GM10248 (cell line): ENCODE results near the gene PRR33.

Source experiments
- CTCF ChIA-PET: fragments of 300-600 bp; sonication (Branson Sonifier 250); formaldehyde crosslinking; extraction: SDS; loops from one replicate; lab custom pipeline; 2021; ENCODE audit warnings: antibody characterized with exemption; lab: Yijun Ruan, JAX
- POLR2A ChIA-PET: fragments of 350-650 bp; sonication (Branson Sonifier 250); formaldehyde crosslinking; extraction: SDS; loops from one replicate; lab custom pipeline; 2020; ENCODE audit warnings: antibody characterized with exemption; lab: Yijun Ruan, JAX
- DNase-seq: peaks from one replicate; pipeline ENCODE4 v3.0.0; 2012; ENCODE audit errors: extremely low spot score
- CTCF ChIP-seq: IDR thresholded peaks from 2 replicates; pipeline ENCODE4 v1.5.1; 2012; ENCODE audit warnings: mild to moderate bottlenecking, low read depth; ENCODE audit errors: extremely low read depth, missing control alignments, control extremely low read depth

PRR33 gene

DNA sequence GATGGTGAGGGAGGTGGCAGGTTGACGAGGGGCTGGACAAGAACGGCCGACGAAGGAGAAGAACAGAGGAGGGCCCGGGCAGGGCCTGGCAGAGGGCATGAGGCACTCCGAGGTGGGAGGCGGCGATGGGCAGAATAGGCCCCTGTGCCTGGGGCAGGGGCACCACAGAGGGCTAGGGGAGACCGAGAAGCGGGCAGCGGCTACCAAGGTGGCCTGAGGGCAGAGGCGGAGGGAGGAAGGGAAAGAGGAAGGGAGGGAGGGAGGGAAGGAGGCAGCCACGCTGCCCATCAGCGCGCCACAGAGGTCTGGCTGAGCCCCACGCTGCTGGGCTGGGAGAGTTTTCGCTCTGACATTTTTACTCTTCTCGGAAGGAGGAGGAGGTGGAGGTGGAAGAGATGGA, 27.5 kb downstream of the PRR33 start:
- ChIA-PET POLR2A (no interaction called here), CTCF (no interaction called here)
- TF ChIP-seq CTCF, result no peak
- DNase-seq, result no peak

DNA sequence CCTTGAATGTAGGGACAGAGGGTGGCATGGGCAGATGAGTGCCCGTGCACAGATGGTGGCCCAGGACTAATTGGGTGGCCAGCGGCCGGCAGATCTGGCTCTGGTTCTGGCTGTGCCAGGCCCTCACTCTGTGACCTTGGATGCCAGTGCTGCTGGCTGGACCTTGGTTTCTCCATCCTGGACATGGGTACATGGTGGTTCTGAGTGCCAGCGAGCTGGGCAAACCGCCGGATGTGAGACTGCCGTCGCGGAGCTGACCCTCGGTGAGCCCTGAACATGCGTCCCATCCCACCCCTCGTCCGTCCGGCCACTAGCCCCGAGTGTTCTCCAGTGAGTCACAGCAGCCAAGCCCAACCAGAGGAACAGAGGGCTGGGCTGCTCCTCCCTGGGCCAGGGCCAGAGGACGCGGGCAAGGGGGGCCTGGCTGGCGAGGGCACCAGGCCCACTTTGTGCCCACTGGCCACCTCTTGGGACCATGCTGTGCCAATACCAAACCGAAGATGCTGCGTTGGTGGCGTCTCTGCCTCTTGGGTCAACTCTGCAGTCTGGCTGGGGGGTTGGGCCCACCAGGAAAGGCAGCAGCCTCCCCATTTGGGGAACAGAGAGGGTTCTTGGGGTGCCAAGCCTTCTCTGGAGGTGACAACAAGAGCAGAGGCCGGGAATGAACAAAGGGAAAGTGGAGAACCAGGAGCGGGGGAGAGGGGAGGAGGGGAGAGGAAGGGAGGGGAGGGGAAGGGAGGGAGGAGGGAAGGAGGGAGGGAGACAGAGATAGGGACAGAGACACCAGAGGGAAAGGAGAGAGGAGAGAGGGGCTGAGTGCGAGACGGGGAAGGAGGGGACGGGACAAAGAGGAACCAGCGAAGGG, 28.1 kb downstream of the PRR33 start:
- POLR2A ChIA-PET, result no interaction called here
- CTCF ChIA-PET, result interaction anchor here (1.0 to 2.2 kb wide), 3 partner anchors 13 to 31 kb away, joined by 3 to 7 read pairs (median 4); no protein-coding TSS in a partner anchor

GRCh38 chr11:1862588-1863351, 28.9 kb downstream of the PRR33 start:
- CTCF ChIA-PET, result interaction anchor here (1.0 to 2.2 kb wide), 3 partner anchors 13 to 30 kb away, joined by 3 to 7 read pairs (median 4); no protein-coding TSS in a partner anchor
- DNase-seq, result no peak
- POLR2A ChIA-PET, result interaction anchor here (0.7 to 1.1 kb wide), 2 partner anchors 13 to 245 kb away, joined by 3 read pairs; no protein-coding TSS in a partner anchor
- no peak for TF ChIP-seq CTCF

More for the DNA sequence above, 28.1 kb downstream of the PRR33 start:
- no peak for TF ChIP-seq CTCF
- no peak for DNase-seq

DNA sequence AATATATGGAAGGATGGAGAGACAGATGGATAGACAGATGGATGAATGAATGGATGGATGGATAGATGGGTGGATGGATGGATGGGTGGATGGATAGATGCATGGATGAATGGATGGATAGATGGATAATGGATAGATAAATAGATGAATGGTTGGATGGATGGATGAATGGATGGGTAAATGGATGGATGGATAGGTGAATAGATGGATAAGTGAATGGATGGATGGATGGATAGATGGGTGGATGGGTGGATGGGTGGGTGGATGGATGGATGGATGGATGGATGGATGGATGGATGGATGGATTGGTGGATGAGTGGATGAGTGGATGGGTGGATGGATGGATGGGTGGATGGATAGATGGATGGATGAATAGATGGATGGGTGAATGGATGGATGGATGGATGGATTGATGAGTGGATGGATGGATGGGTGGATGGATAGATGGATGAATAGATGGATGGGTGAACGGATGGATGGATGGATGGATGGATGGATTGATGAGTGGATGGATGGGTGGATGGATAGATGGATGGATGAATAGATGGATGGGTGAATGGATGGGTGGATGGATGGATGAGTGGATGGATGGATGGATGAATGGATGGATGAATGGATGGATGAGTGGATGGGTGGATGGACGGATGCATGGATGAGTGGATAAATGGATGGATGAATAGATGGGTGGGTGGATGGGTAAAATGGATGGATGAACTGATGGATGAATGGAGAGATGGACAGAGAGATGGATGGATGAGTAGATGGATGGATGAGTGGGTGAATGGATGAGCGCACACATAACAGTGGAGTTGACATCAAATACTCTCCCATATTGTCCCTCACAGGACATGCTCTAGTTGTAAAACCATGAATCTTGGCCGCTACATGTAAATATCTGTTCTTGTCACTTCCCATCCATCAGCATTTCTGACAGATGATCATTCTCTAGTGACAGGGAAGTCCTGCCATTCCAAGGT, 30.0 kb downstream of the PRR33 start:
- CTCF ChIA-PET, result interaction anchor here (1.6 to 2.2 kb wide), 2 partner anchors 21 to 29 kb away, joined by 4 to 7 read pairs; no protein-coding TSS in a partner anchor
- POLR2A ChIA-PET, result interaction anchor here (0.7 to 1.1 kb wide), 2 partner anchors 11 to 246 kb away, joined by 3 read pairs; no protein-coding TSS in a partner anchor
- TF ChIP-seq CTCF, result no peak
- no peak for DNase-seq

- ChIA-PET POLR2A (no interaction called here), CTCF (no interaction called here)
- DNase-seq, result no peak
- TF ChIP-seq CTCF, result no peak
Measured at GRCh38 chr11:1860108-1860507, 31.6 kb downstream of the PRR33 start.
